ENCODE measurements around the gene TMED10. TPM values are rescaled to one million over a fixed set of nuclear protein-coding genes. Genes with fewer than 3 reads are reported as not detected.

Gene TMED10
- total RNA-seq, 4 donors from 2014 or later = 226 to 421 (median 365) TPM

- no peak for TF ChIP-seq CTCF (IDR thresholded peaks at IDR 0.05; ENCODE audit: low read depth)
Observed at GRCh38 chr14:75184492-75184891, 8.1 kb upstream of the TMED10 start.

- no peak for TF ChIP-seq CTCF (IDR thresholded peaks at IDR 0.05; ENCODE audit: low read depth)
Observed at GRCh38 chr14:75184039-75184438, 7.6 kb upstream of the TMED10 start.

GRCh38 chr14:75183225-75183624 lies 6.8 kb upstream of the TMED10 start:
- no peak for TF ChIP-seq CTCF (IDR thresholded peaks at IDR 0.05; ENCODE audit: low read depth)

GRCh38 chr14:75182821-75183220 lies 6.4 kb upstream of the TMED10 start:
- no peak for TF ChIP-seq CTCF (IDR thresholded peaks at IDR 0.05; ENCODE audit: low read depth)

GRCh38 chr14:75181293-75182062 lies 5.1 kb upstream of the TMED10 start:
- no peak for TF ChIP-seq CTCF (IDR thresholded peaks at IDR 0.05; ENCODE audit: low read depth)

GRCh38 chr14:75175677-75176141 lies 703 bp downstream of the TMED10 start:
- TF ChIP-seq CTCF (IDR thresholded peaks at IDR 0.05; ENCODE audit: low read depth) = no peak

GRCh38 chr14:75174066-75174465 lies 2.3 kb downstream of the TMED10 start:
- TF ChIP-seq CTCF (IDR thresholded peaks at IDR 0.05; ENCODE audit: low read depth) = no peak
